IMR-90 (cell line): ENCODE data around the gene ZDHHC3.

Experiments used
- POLR2A ChIP-seq: IDR thresholded peaks from 2 replicates; pipeline ENCODE4 v1.6.1; 2012; ENCODE audit warnings: mild to moderate bottlenecking, low read depth, low read length
- TF ChIP-seq, protein P1 (sequence below): conservative IDR thresholded peaks from 2 replicates; pipeline ENCODE4 v1.5.1; 2012; ENCODE audit warnings: mild to moderate bottlenecking, low read depth, low read length, improper control_type of control experiment

DNA sequence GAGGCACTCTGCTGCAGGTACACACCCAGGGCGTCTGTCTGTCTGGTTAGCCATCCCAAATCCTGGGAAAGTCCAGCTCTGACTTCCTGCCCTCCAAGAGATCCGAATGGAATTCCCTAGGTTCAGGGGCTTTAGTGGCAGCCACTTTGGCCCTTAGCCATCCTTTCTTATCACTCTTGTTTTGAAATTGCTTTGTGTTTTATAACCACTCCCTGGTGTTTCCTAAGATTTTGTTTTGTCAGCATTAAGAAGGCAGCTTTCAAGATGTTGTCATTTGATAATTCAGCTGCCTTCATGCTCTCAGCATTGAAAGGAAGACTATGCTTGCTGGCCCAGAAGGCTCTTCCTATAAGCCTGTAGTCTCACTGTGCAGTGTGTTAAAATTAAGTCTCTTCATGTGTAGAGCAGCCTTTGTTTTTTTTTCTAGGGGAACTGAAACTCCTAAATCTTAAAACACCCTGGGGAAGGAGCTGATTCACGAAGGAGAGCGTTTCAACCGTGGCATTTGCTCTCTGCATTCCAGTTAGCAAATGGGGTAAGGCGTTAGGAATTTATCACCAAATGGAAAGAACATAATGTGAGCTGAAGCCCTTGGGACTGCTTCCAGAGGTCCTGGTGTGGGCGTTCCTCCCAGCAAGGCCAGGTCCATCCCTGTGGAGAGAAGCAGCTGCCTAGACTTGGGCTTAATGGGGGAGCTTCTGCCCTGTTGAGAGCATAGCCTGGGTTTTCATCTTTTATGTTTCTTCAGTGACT, 36.0 kb upstream of the ZDHHC3 start:
- TF ChIP-seq, protein P1, sequence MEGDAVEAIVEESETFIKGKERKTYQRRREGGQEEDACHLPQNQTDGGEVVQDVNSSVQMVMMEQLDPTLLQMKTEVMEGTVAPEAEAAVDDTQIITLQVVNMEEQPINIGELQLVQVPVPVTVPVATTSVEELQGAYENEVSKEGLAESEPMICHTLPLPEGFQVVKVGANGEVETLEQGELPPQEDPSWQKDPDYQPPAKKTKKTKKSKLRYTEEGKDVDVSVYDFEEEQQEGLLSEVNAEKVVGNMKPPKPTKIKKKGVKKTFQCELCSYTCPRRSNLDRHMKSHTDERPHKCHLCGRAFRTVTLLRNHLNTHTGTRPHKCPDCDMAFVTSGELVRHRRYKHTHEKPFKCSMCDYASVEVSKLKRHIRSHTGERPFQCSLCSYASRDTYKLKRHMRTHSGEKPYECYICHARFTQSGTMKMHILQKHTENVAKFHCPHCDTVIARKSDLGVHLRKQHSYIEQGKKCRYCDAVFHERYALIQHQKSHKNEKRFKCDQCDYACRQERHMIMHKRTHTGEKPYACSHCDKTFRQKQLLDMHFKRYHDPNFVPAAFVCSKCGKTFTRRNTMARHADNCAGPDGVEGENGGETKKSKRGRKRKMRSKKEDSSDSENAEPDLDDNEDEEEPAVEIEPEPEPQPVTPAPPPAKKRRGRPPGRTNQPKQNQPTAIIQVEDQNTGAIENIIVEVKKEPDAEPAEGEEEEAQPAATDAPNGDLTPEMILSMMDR: no peak
- TF ChIP-seq POLR2A: no peak
